C4-2B (cell line): Measurements from ENCODE around the gene RPL13.

Source experiments
- H3K27ac ChIP-seq: fragments of 450-650 bp; 2 replicates; pipeline ENCODE4 v1.5.1; 2017
- CTCF ChIP-seq: fragments of 450-650 bp; conservative IDR thresholded peaks from 2 replicates; pipeline ENCODE4 v1.5.1; 2017; ENCODE audit warnings: mild to moderate bottlenecking
- ZFX ChIP-seq: fragments of 450-650 bp; IDR thresholded peaks from 2 replicates; pipeline ENCODE4 v1.6.1; 2017

Gene RPL13

DNA sequence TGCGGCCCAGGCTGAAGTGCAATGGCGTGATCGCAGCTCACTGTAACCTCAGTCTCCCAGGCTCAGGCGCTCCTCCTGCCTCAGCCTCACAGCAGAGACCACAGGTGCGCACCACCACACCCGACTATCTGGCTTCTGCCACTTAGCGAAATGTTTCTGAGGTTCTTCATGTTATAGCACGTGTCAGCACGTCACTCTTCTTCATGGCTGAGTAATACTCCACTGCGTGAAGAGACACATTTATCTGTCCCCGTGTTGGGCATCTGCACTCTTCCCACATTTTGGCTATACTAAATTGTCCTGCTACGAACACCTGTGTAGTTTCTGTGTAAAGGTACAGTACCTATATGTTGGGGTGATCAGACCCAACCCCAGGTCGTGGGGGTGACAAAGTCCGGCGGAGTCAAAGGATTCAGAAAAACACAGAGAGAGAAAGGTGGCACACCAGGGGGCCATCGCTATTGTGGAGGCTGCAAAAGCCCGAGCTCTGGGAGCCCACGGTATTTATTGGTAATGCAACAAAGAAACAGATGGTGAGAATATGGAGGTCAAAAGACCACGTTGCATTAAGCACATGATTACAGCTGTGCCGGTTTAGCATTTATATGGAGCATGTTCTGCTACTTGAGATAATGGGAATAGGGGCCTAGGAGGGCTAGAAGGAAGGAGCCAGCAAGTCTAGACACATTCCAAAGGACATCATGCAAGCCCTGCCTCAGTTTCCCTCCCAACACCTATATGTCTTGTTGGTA, 52.1 kb downstream of the RPL13 start:
- H3K27ac ChIP-seq: no peak overlapping the region
- TF ChIP-seq ZFX (no peak), CTCF (no peak)

DNA sequence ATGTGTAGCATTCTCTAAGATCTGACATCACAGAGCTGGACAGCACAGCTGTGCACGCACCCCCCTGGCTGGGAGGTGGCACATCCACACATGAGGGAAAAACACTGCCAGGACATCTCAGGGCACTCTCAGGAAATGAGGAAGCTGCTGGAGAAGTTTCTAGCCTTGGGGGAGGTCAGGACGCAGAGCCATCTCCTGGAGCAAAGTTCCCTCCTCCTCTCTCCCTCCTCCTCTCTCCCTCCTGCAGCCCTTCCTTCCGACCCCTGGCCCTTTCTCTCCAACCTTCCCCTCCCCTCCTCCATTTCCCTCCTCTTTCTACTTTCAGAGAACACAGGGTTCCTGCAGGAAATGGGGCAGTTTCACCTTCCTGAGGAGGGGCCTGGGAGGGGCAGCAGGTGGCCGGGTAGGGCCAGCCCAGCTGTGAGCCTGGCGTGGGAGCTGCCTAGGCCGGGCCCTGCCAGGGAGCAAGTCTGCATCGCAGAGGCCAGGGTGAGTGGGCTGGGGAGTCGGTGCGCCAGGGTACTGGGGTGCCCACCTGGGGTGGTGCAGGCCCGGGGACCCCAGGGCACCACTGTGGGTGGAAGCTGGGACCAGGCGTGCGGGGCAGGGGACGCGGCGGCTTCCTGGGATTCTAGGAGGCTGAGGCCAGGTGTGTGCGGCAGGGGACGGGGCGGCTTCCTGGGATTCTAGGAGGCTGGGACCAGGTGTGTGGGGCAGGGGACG, 52.9 kb downstream of the RPL13 start, which contains the start of gene DPEP1:
TSS of gene DPEP1 (plus strand) at position 412 of the 723 bp plus-strand sequence. CDS start 16,769 bp downstream, outside the sequence.
- TF ChIP-seq CTCF (no peak), ZFX (no peak)
- no peak within 1 kb of the TSS for H3K27ac ChIP-seq

DNA sequence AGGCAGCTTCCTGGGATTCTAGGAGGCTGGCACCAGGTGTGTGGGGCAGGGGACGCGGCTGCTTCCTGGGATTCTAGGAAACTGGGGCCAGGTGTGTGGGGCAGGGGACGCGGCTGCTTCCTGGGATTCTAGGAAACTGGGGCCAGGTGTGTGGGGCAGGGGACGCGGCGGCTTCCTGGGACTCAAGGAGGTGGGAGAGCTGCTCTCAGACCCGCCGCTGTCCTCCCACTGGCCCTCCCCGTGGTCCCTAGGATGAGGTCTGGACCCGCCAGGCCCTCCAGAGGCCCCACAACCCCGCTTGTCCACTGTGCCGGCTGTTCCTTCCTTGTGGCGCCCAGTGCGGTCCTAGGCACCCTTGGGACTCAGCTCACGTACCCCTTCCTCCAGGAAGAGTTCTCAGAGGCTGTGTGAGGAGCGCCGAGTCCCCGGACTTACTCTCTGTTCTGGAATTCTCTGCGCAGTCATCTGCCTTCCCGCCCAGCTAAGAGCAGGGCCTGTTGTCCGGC, 53.5 kb downstream of the RPL13 start:
- H3K27ac ChIP-seq: no peak overlapping the region
- TF ChIP-seq CTCF: no peak
- TF ChIP-seq ZFX: no peak
